ENCODE results near the gene SH3D21. TPM values are rescaled to one million over a fixed set of nuclear protein-coding genes. Genes with fewer than 3 reads are reported as not detected.

Gene SH3D21
- total and polyA plus RNA-seq, 2 of the 8 experiments (the other 6 are each of a cell fraction or from before 2014, with no cell fraction given): 3.4 to 8.6 TPM

- Histone ChIP-seq H2BK5ac (ENCODE audit: low read depth, low read length) (no peak overlapping the region; the same call in 1 of the 2 replicates), H3K9ac (replicated peaks in 1 of 4; ENCODE audit: extremely low read depth in 1 of 4, low read depth in 3 of 4, low read length in 3 of 4) (no peak overlapping the region), H3K27ac (ENCODE audit: low read depth, low read length) (no peak overlapping the region), H3K79me2 (ENCODE audit: control insufficient read depth in 1 of 2, insufficient read depth in 2 of 2, low read length in 2 of 2) (peaks cover 0 to 2% of the 10 kb centered on the region in 2 experiments; a peak in 1 of 4 replicates), H3K27me3 (replicated peaks in 1 of 4; ENCODE audit: control insufficient read depth in 3 of 4, extremely low read depth in 1 of 4, insufficient read depth in 3 of 4, low read length in 3 of 4) (no peaks in the 10 kb centered on the region), H3K36me3 (ENCODE audit: control insufficient read depth in 2 of 4, insufficient read depth in 4 of 4, low read length in 3 of 4) (peaks cover 4 to 23% (median 12%) of the 10 kb centered on the region in 4 experiments; a peak in 6 of 8 replicates), H2BK20ac (ENCODE audit: low read length) (no peak overlapping the region), H2AK5ac (ENCODE audit: low read depth, low read length) (no peak overlapping the region), H3K18ac (ENCODE audit: extremely low read depth, low read length) (no peak overlapping the region), H4K91ac (replicated peaks; ENCODE audit: insufficient read length, low read length) (no peak overlapping the region), H3K4me2 (ENCODE audit: insufficient read depth in 1 of 2, low read depth in 2 of 2, low read length in 2 of 2) (no peak overlapping the region), H2BK15ac (ENCODE audit: low read length) (no peak overlapping the region), H3K23ac (ENCODE audit: insufficient read length) (no peak overlapping the region), H2BK120ac (replicated peaks; ENCODE audit: low read depth, low read length) (no peak overlapping the region), H4K5ac (ENCODE audit: insufficient read length, low read depth, low read length) (no peak overlapping the region), H3K23me2 (ENCODE audit: low read depth, low read length) (no peaks in the 10 kb centered on the region), H2AFZ (ENCODE audit: low read length) (no peak overlapping the region), H4K8ac (ENCODE audit: extremely low read depth, insufficient read depth, low read length) (no peak overlapping the region), H3K14ac (ENCODE audit: insufficient read length) (no peak overlapping the region), H3K4ac (replicated peaks; ENCODE audit: insufficient read length, low read depth, low read length) (no peak overlapping the region), H4K20me1 (replicated peaks in 1 of 2; ENCODE audit: control insufficient read depth in 1 of 2, insufficient read depth in 2 of 2, low read length in 2 of 2) (peaks cover 4 to 5% of the 10 kb centered on the region in 2 experiments), H3K4me3 (ENCODE audit: extremely low read depth in 1 of 4, insufficient read depth in 2 of 4, low read depth in 3 of 4, low read length in 4 of 4) (no peak overlapping the region), H3K9me3 (ENCODE audit: insufficient read depth in 2 of 2, low read depth in 1 of 2, low read length in 1 of 2) (no peaks in the 10 kb centered on the region), H3K79me1 (ENCODE audit: low read depth, low read length) (no peaks in the 10 kb centered on the region; the same call in none of the 2 replicates), H2BK12ac (ENCODE audit: low read depth, low read length) (no peak overlapping the region), H3K4me1 (replicated peaks in 1 of 4; ENCODE audit: control insufficient read depth in 3 of 4, insufficient read depth in 4 of 4, low read length in 3 of 4) (peaks cover 0 to 6% (median 0%) of the 10 kb centered on the region in 4 experiments; a peak in 1 of 7 replicates), H3K56ac (replicated peaks; ENCODE audit: insufficient read length, low read depth, low read length) (no peak overlapping the region)
- no peak for FAIRE-seq
- ChIA-PET CTCF (ENCODE audit: partially characterized antibody) (interaction anchor here (0.9 to 13.3 kb wide), 6 partner anchors 8 to 66 kb away, joined by 3 to 150 read pairs (median 6); no protein-coding TSS in a partner anchor), POLR2A (ENCODE audit: partially characterized antibody) (interaction anchor here (1.0 kb wide), 1 partner anchor 33 kb away, joined by 3 read pairs; the partner anchor contains the start of gene EVA1B)
- DNase-seq (ENCODE audit: low read depth in 1 of 2, low spot score in 2 of 2): no peak
- WGBS, 2 experiments (ENCODE audit: extremely low coverage in 1 of 2, insufficient coverage in 1 of 2, insufficient read length in 1 of 2, insufficient replicate concordance in 2 of 2, low coverage in 1 of 2, low lambda C conversion rate in 2 of 2, missing lambda C conversion rate in 1 of 2): 84% methylated on average over 4 of the region's 4 CpGs; no CpG with 5 or more reads in 1 of the 2 experiments
- TF ChIP-seq USF2 (IDR thresholded peaks at IDR 0.05; ENCODE audit: low read length): 0 out of 2 replicates have a peak, but pooled peaks have one; percentile 30
- peak in 1 of 3 experiments; percentile 9; a peak in 1 of 4 replicates for TF ChIP-seq CTCF (IDR thresholded peaks at IDR 0.05; ENCODE audit: control extremely low read depth in 1 of 3, insufficient read depth in 1 of 3, low read depth in 1 of 3, low read length in 3 of 3)
- no peak for TF ChIP-seq SP1 (IDR thresholded peaks at IDR 0.05; ENCODE audit: low read depth, low read length)
- no peak for TF ChIP-seq E2F6 (IDR thresholded peaks at IDR 0.05)
- TF ChIP-seq CTBP2 (IDR thresholded peaks at IDR 0.05; ENCODE audit: borderline replicate concordance, insufficient read depth, insufficient read length, low read length): no peak
- TF ChIP-seq RAD21 (IDR thresholded peaks at IDR 0.05 in 1 of 2, conservative IDR thresholded peaks at IDR 0.05 in 1 of 2; ENCODE audit: low read depth in 2 of 2, low read length in 2 of 2): peak; percentile 14 to 25; a peak in 3 of 4 replicates
Measured at GRCh38 chr1:36355811-36356210, 49.6 kb downstream of the SH3D21 start.
